Hepatocyte (in vitro differentiated cells): ENCODE results near the gene BMP5.

ENCODE experiments used
- CTCF ChIP-seq: fragments of 200-600 bp; sonication (generic); IDR thresholded peaks from 2 replicates; pipeline ENCODE4 v1.5.1; 2016; ENCODE audit warnings: antibody characterized with exemption, mild to moderate bottlenecking; ENCODE audit not compliant: poor library complexity
- EZH2 ChIP-seq: fragments of 200-600 bp; sonication (generic); IDR thresholded peaks from 2 replicates; pipeline ENCODE4 v1.6.1; 2016; ENCODE audit warnings: antibody characterized with exemption, mild to moderate bottlenecking, borderline replicate concordance
- EZH2phosphoT487 ChIP-seq: fragments of 200-600 bp; sonication (generic); IDR thresholded peaks from one replicate; pipeline ENCODE4 v1.6.1; 2018; ENCODE audit warnings: antibody characterized with exemption, mild to moderate bottlenecking, low read depth, moderate library complexity; ENCODE audit not compliant: unreplicated experiment, severe bottlenecking

- no peak for TF ChIP-seq CTCF
- no peak for TF ChIP-seq EZH2phosphoT487
- no peak for TF ChIP-seq EZH2
These were observed 54.7 kb downstream of the BMP5 start for GRCh38 chr6:55820696-55821095.
